Measurements from ENCODE around the gene SPOP. TPM values are rescaled to one million over a fixed set of nuclear protein-coding genes. Genes with fewer than 3 reads are reported as not detected.
A peak's percentile ranks its signal among the peaks of the same experiment; 100 is the strongest.
"Not testable (repeated sequence)": the region's sequence is repeated elsewhere in the genome, so short reads cannot be mapped to it uniquely, and the experiment has no call there.

Gene SPOP
- total and polyA plus RNA-seq, 3 experiments from 2014 or later: 74.8 to 101 (median 75.1) TPM

GRCh38 chr17:49573510-49574322, 104.2 kb downstream of the SPOP start:
- no peaks in the 10 kb centered on the region for H3K9me3 ChIP-seq (ENCODE audit: low read length)
- H3K36me3 ChIP-seq (ENCODE audit: insufficient read depth, low read length): no peaks in the 10 kb centered on the region
- Mint-ChIP-seq H3K9me3 (no peaks in the 10 kb centered on the region), H3K27ac (peak overlapping the region in 1 of 8 donors; percentile 88), H3K36me3 (no peaks in the 10 kb centered on the region), H3K27me3 (peaks cover 49 to 50% of the 10 kb centered on the region in 2 donors), H3K4me3 (peak overlapping the region in 4 of 7 donors; percentile 4 to 40 (median 22)), H3K4me1 (peaks cover 0 to 37% (median 12%) of the 10 kb centered on the region in 3 donors)
- DNase-seq: no peak
- POLR2A ChIA-PET: no interaction called here
- CTCF ChIA-PET: interaction anchor here (1.1 to 8.8 kb wide), 3 partner anchors 21 to 119 kb away, joined by 3 to 169 read pairs (median 4); partner anchors contain the start of gene SPOP
- H3K27ac ChIP-seq (ENCODE audit: low read depth, low read length): no peak overlapping the region
- peaks cover 21% of the 10 kb centered on the region for H3K4me1 ChIP-seq (ENCODE audit: insufficient read depth, low read length)
- H3K27me3 ChIP-seq (ENCODE audit: insufficient read depth, low read length, poor library complexity, severe bottlenecking): peaks cover 23% of the 10 kb centered on the region
- no peak overlapping the region for H3K4me3 ChIP-seq (ENCODE audit: low read length)

- peaks cover 42 to 46% of the 10 kb centered on the region in 2 donors for H3K27me3 Mint-ChIP-seq
- ChIA-PET POLR2A (no interaction called here), CTCF (interaction anchor here (0.6 to 8.8 kb wide), 4 partner anchors 105 to 842 kb away, joined by 4 to 169 read pairs (median 20); partner anchors contain the start of genes SLC35B1 and SPOP)
Observed at GRCh38 chr17:49572806-49573420, 105.0 kb downstream of the SPOP start.

GRCh38 chr17:49572226-49572625, 105.7 kb downstream of the SPOP start:
- H3K27ac Mint-ChIP-seq: no peak overlapping the region
- ChIA-PET CTCF (interaction anchor here (3.2 to 8.8 kb wide), 3 partner anchors 121 to 136 kb away, joined by 37 to 169 read pairs (median 38); partner anchors contain the start of gene SLC35B1), POLR2A (no interaction called here)
- H3K36me3 ChIP-seq (ENCODE audit: insufficient read depth, low read length): no peaks in the 10 kb centered on the region
- H3K9me3 Mint-ChIP-seq: no peaks in the 10 kb centered on the region
- H3K36me3 Mint-ChIP-seq: no peaks in the 10 kb centered on the region
- DNase-seq: no peak
- H3K4me1 Mint-ChIP-seq: peaks cover 9 to 39% (median 11%) of the 10 kb centered on the region in 3 donors
- peaks cover 13% of the 10 kb centered on the region for H3K27me3 ChIP-seq (ENCODE audit: insufficient read depth, low read length, poor library complexity, severe bottlenecking)
- no peak overlapping the region for H3K4me3 ChIP-seq (ENCODE audit: low read length)
- H3K9me3 ChIP-seq (ENCODE audit: low read length): no peaks in the 10 kb centered on the region
- H3K27ac ChIP-seq (ENCODE audit: low read depth, low read length): no peak overlapping the region
- peaks cover 38 to 40% of the 10 kb centered on the region in 2 donors for H3K27me3 Mint-ChIP-seq
- peak overlapping the region in 1 of 7 donors; percentile 97 for H3K4me3 Mint-ChIP-seq
- peaks cover 28% of the 10 kb centered on the region for H3K4me1 ChIP-seq (ENCODE audit: insufficient read depth, low read length)

More at GRCh38 chr17:49572806-49573420, 105.0 kb downstream of the SPOP start:
- Mint-ChIP-seq H3K9me3 (no peaks in the 10 kb centered on the region), H3K36me3 (no peaks in the 10 kb centered on the region), H3K4me3 (peak overlapping the region in 1 of 7 donors; percentile 40), H3K4me1 (peaks cover 6 to 42% (median 16%) of the 10 kb centered on the region in 3 donors), H3K27ac (no peak overlapping the region)
- H3K4me1 ChIP-seq (ENCODE audit: insufficient read depth, low read length): peaks cover 28% of the 10 kb centered on the region
- no peak overlapping the region for H3K4me3 ChIP-seq (ENCODE audit: low read length)
- H3K27ac ChIP-seq (ENCODE audit: low read depth, low read length): no peak overlapping the region
- H3K9me3 ChIP-seq (ENCODE audit: low read length): no peaks in the 10 kb centered on the region
- no peaks in the 10 kb centered on the region for H3K36me3 ChIP-seq (ENCODE audit: insufficient read depth, low read length)
- DNase-seq: no peak
- H3K27me3 ChIP-seq (ENCODE audit: insufficient read depth, low read length, poor library complexity, severe bottlenecking): peaks cover 20% of the 10 kb centered on the region

- CTCF ChIA-PET: interaction anchor here (0.7 to 8.8 kb wide), 8 partner anchors 15 to 426 kb away, joined by 3 to 169 read pairs (median 26); partner anchors contain the start of genes DLX3 and SLC35B1
- Mint-ChIP-seq H3K36me3 (no peaks in the 10 kb centered on the region), H3K27ac (peak overlapping the region in 1 of 8 donors; percentile 4), H3K4me1 (peaks cover 9 to 35% (median 9%) of the 10 kb centered on the region in 3 donors), H3K4me3 (peak overlapping the region in 3 of 7 donors; percentile 9 to 97 (median 30)), H3K9me3 (no peaks in the 10 kb centered on the region), H3K27me3 (peaks cover 37 to 42% of the 10 kb centered on the region in 2 donors)
- peaks cover 28% of the 10 kb centered on the region for H3K4me1 ChIP-seq (ENCODE audit: insufficient read depth, low read length)
- no peak overlapping the region for H3K4me3 ChIP-seq (ENCODE audit: low read length)
- H3K27me3 ChIP-seq (ENCODE audit: insufficient read depth, low read length, poor library complexity, severe bottlenecking): peaks cover 11% of the 10 kb centered on the region
- DNase-seq: no peak
- no peaks in the 10 kb centered on the region for H3K9me3 ChIP-seq (ENCODE audit: low read length)
- no peaks in the 10 kb centered on the region for H3K36me3 ChIP-seq (ENCODE audit: insufficient read depth, low read length)
- POLR2A ChIA-PET: interaction anchor here (0.9 kb wide), 1 partner anchor 125 kb away, joined by 4 read pairs; no protein-coding TSS in a partner anchor
- no peak overlapping the region for H3K27ac ChIP-seq (ENCODE audit: low read depth, low read length)
Observed at GRCh38 chr17:49571764-49572163, 106.1 kb downstream of the SPOP start.

GRCh38 chr17:49571283-49571682, 106.6 kb downstream of the SPOP start:
- H3K27ac Mint-ChIP-seq: peak overlapping the region in 1 of 8 donors; percentile 33
- ChIA-PET POLR2A (interaction anchor here (0.9 kb wide), 1 partner anchor 125 kb away, joined by 4 read pairs; no protein-coding TSS in a partner anchor), CTCF (interaction anchor here (0.7 to 8.8 kb wide), 9 partner anchors 8 to 426 kb away, joined by 3 to 169 read pairs (median 15); partner anchors contain the start of genes DLX3 and SLC35B1)
- peaks cover 37 to 42% of the 10 kb centered on the region in 2 donors for H3K27me3 Mint-ChIP-seq
- H3K4me1 Mint-ChIP-seq: peaks cover 9 to 34% (median 9%) of the 10 kb centered on the region in 3 donors
- Histone ChIP-seq H3K27me3 (ENCODE audit: insufficient read depth, low read length, poor library complexity, severe bottlenecking) (peaks cover 11% of the 10 kb centered on the region), H3K9me3 (ENCODE audit: low read length) (no peaks in the 10 kb centered on the region), H3K36me3 (ENCODE audit: insufficient read depth, low read length) (no peaks in the 10 kb centered on the region), H3K4me3 (ENCODE audit: low read length) (no peak overlapping the region), H3K27ac (ENCODE audit: low read depth, low read length) (no peak overlapping the region), H3K4me1 (ENCODE audit: insufficient read depth, low read length) (peaks cover 26% of the 10 kb centered on the region)
- DNase-seq: no peak
- H3K36me3 Mint-ChIP-seq: no peaks in the 10 kb centered on the region
- peak overlapping the region; percentile 26 to 97 (median 68) for H3K4me3 Mint-ChIP-seq
- H3K9me3 Mint-ChIP-seq: no peaks in the 10 kb centered on the region

GRCh38 chr17:49570540-49571242, 107.2 kb downstream of the SPOP start:
- Mint-ChIP-seq H3K9me3 (no peaks in the 10 kb centered on the region), H3K4me3 (peak overlapping the region; percentile 52 to 97 (median 89)), H3K4me1 (peaks cover 13 to 29% (median 15%) of the 10 kb centered on the region in 3 donors), H3K27me3 (peaks cover 38 to 42% of the 10 kb centered on the region in 2 donors), H3K36me3 (no peaks in the 10 kb centered on the region), H3K27ac (peak overlapping the region in 3 of 8 donors; percentile 68 to 81 (median 71))
- CTCF ChIA-PET: interaction anchor here (0.6 to 8.8 kb wide), 47 partner anchors 8 to 517 kb away, joined by 3 to 169 read pairs (median 4); partner anchors contain the start of genes FAM117A, KAT7 and SLC35B1
- DNase-seq: no peak
- no peaks in the 10 kb centered on the region for H3K9me3 ChIP-seq (ENCODE audit: low read length)
- no peaks in the 10 kb centered on the region for H3K36me3 ChIP-seq (ENCODE audit: insufficient read depth, low read length)
- POLR2A ChIA-PET: interaction anchor here (0.9 to 1.3 kb wide), 3 partner anchors 125 to 138 kb away, joined by 4 to 6 read pairs (median 5); partner anchors contain the start of gene SLC35B1
- peaks cover 21% of the 10 kb centered on the region for H3K4me1 ChIP-seq (ENCODE audit: insufficient read depth, low read length)
- no peak overlapping the region for H3K4me3 ChIP-seq (ENCODE audit: low read length)
- peaks cover 11% of the 10 kb centered on the region for H3K27me3 ChIP-seq (ENCODE audit: insufficient read depth, low read length, poor library complexity, severe bottlenecking)
- no peak overlapping the region for H3K27ac ChIP-seq (ENCODE audit: low read depth, low read length)

GRCh38 chr17:49568695-49569047, 109.2 kb downstream of the SPOP start:
- H3K27ac ChIP-seq (ENCODE audit: low read depth, low read length); H3K4me3 ChIP-seq (ENCODE audit: low read length); POLR2A ChIA-PET; H3K36me3 ChIP-seq (ENCODE audit: insufficient read depth, low read length); DNase-seq; H3K36me3 Mint-ChIP-seq; H3K27me3 ChIP-seq (ENCODE audit: insufficient read depth, low read length, poor library complexity, severe bottlenecking); H3K9me3 Mint-ChIP-seq; H3K9me3 ChIP-seq (ENCODE audit: low read length): not testable (repeated sequence)
- Mint-ChIP-seq H3K27me3 (peaks cover 24 to 29% of the 10 kb centered on the region in 2 donors), H3K4me1 (peaks cover 13 to 24% (median 17%) of the 10 kb centered on the region in 3 donors), H3K27ac (peak overlapping the region in 1 of 8 donors; percentile 50), H3K4me3 (peak overlapping the region in 1 of 7 donors; percentile 66)
- H3K4me1 ChIP-seq (ENCODE audit: insufficient read depth, low read length): peaks cover 16% of the 10 kb centered on the region
- CTCF ChIA-PET: interaction anchor here (1.3 to 8.8 kb wide), 7 partner anchors 124 to 429 kb away, joined by 4 to 169 read pairs (median 18); partner anchors contain the start of genes FAM117A, KAT7 and SLC35B1
